ENCODE measurements around the gene PELI2. TPM values are rescaled to one million over a fixed set of nuclear protein-coding genes. Genes with fewer than 3 reads are reported as not detected.

The PELI2 gene
- total RNA-seq, 1 donor from 2014 or later: 8.7 TPM

DNA sequence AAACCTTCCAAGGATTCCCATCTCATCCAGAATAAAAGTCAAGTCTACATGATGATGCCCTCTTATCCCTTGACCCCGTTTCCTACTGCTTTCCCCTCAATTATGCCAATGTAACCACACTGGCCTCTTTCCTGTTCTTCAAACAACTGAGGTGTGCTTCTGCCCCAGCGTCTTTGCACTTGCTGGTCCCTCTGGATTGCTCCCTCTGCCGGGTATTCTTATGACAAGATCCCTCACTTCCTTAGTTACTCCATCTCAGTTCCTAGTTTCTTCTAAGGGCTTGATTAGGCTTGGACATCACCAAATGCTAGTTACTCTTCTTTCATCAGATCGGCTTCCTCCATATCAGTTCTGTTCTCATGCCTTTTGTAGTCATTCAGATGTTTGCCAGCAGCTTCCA is 32.7 kb upstream of the PELI2 start:
- H3K27me3 Mint-ChIP-seq (ENCODE audit: low read depth): peaks cover 24% of the 10 kb centered on the region
- no peak overlapping the region for H3K27ac Mint-ChIP-seq (ENCODE audit: unreplicated experiment)
- TF ChIP-seq, protein P1, sequence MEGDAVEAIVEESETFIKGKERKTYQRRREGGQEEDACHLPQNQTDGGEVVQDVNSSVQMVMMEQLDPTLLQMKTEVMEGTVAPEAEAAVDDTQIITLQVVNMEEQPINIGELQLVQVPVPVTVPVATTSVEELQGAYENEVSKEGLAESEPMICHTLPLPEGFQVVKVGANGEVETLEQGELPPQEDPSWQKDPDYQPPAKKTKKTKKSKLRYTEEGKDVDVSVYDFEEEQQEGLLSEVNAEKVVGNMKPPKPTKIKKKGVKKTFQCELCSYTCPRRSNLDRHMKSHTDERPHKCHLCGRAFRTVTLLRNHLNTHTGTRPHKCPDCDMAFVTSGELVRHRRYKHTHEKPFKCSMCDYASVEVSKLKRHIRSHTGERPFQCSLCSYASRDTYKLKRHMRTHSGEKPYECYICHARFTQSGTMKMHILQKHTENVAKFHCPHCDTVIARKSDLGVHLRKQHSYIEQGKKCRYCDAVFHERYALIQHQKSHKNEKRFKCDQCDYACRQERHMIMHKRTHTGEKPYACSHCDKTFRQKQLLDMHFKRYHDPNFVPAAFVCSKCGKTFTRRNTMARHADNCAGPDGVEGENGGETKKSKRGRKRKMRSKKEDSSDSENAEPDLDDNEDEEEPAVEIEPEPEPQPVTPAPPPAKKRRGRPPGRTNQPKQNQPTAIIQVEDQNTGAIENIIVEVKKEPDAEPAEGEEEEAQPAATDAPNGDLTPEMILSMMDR (IDR thresholded peaks at IDR 0.05): no peak
- H3K4me3 Mint-ChIP-seq (ENCODE audit: unreplicated experiment): no peak overlapping the region
- peaks cover 4% of the 10 kb centered on the region for H3K9me3 Mint-ChIP-seq (ENCODE audit: low read depth)
- no peaks in the 10 kb centered on the region for H3K36me3 Mint-ChIP-seq (ENCODE audit: low read depth)
- DNase-seq (ENCODE audit: low spot score): no peak
- H3K4me1 Mint-ChIP-seq (ENCODE audit: low read depth): no peaks in the 10 kb centered on the region

DNA sequence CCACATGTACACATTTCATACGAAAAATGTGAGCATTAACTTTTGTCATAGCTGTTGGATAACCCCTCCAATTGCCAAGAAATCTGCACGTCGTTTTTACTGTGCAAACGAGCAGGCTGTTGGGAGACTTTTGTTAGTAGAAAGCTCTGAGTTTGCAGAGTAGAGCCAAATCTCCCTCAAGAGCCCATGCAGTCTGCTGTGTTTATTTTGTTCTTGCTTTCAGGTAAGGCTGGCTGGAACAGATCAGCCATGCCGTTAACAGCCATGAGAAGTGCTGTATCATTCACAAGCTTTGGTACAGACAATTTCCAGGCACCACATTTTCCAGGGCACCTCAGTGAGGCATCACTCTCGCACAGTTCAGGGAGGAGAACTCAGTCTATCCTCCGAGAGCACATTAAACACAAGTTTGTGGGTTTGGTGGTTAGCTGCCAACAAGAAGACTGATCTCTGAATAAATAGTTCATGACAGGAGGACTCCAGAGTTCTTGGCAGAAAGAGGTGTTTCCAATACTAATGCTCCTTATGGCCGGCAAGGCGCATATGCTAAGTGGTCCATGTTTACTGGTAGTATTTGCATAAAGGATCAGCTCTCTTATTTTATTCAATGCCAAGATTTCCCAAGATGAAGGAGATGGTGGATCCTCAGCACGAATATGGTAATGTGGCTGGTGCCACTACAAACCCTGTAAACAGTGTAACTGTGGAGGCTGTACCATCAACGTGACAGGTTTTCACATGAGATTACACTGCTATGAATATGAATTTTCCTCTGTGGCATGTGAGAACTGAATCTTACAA is 30.3 kb upstream of the PELI2 start:
- Mint-ChIP-seq H3K36me3 (ENCODE audit: low read depth) (no peaks in the 10 kb centered on the region), H3K4me1 (ENCODE audit: low read depth) (no peaks in the 10 kb centered on the region), H3K4me3 (ENCODE audit: unreplicated experiment) (no peak overlapping the region), H3K27me3 (ENCODE audit: low read depth) (peaks cover 19% of the 10 kb centered on the region), H3K27ac (ENCODE audit: unreplicated experiment) (no peak overlapping the region), H3K9me3 (ENCODE audit: low read depth) (peaks cover 4% of the 10 kb centered on the region)
- TF ChIP-seq, protein P1 (IDR thresholded peaks at IDR 0.05): no peak
- no peak for DNase-seq (ENCODE audit: low spot score)

DNA sequence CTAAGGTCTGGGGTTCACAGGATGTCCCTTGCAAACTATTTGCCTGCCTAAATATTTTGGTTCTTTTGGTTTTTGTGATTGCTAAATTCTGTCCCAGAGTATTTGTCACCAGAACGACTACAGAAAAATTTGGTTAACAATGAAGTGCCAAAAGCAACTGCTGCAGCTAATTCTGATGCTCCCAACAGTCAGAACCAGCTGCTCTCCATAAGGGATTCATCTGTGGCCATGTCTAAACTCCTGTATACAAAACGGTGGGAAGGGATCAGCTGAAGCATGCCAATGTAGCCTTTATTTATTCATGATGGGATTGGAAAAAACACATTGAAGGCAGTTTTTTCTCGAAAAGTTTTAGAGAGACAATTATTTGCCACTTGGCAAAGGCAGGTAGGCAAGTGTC is 29.3 kb upstream of the PELI2 start:
- H3K9me3 Mint-ChIP-seq (ENCODE audit: low read depth): peaks cover 4% of the 10 kb centered on the region
- TF ChIP-seq, protein P1 (IDR thresholded peaks at IDR 0.05): no peak
- DNase-seq (ENCODE audit: low spot score): no peak
- H3K27me3 Mint-ChIP-seq (ENCODE audit: low read depth): peaks cover 15% of the 10 kb centered on the region
- H3K27ac Mint-ChIP-seq (ENCODE audit: unreplicated experiment): no peak overlapping the region
- H3K4me1 Mint-ChIP-seq (ENCODE audit: low read depth): peaks cover 4% of the 10 kb centered on the region
- no peaks in the 10 kb centered on the region for H3K36me3 Mint-ChIP-seq (ENCODE audit: low read depth)
- H3K4me3 Mint-ChIP-seq (ENCODE audit: unreplicated experiment): no peak overlapping the region

DNA sequence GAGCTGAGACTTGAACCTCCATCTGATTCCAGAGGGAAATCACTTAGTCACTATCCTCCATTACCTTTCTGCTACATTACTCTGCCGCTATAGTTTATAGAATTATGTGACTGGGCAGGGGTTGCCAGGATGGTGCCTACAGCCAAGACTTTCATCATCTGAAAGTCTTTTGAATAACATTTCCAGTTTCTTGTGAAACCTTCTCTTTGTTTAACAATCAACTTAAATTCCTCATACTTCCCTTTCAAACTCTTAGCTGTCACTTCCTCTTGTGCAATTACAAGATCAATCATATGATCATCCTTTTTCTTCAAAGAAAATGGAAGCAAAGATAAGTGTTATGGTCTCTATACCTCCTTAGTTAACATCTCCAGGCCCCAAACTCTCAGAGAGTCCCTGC is 25.4 kb upstream of the PELI2 start:
- Mint-ChIP-seq H3K27me3 (ENCODE audit: low read depth) (peaks cover 6% of the 10 kb centered on the region), H3K4me1 (ENCODE audit: low read depth) (peaks cover 4% of the 10 kb centered on the region), H3K36me3 (ENCODE audit: low read depth) (no peaks in the 10 kb centered on the region), H3K27ac (ENCODE audit: unreplicated experiment) (no peak overlapping the region), H3K4me3 (ENCODE audit: unreplicated experiment) (no peak overlapping the region), H3K9me3 (ENCODE audit: low read depth) (no peaks in the 10 kb centered on the region)
- DNase-seq (ENCODE audit: low spot score): no peak
- TF ChIP-seq, protein P1 (IDR thresholded peaks at IDR 0.05): no peak

DNA sequence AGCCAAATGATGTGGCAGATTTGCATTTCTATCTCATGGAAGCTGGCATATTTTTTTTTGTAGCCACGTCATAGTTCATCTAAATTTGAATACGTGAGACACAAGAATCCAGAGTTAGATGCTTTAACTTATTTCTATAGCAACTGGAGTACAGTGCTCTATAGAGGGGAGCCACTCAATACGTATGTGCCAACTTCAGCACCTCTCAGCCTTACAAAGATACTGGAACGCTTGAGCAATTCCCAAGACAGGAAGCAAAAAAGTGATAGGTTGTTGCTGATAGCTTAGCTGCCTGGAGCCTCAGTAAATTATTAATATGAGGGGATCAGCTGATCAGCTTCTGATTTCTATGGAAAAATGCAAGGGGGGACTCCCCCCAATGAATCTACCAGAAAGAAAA is 24.1 kb upstream of the PELI2 start:
- DNase-seq (ENCODE audit: low spot score): no peak
- Mint-ChIP-seq H3K36me3 (ENCODE audit: low read depth) (no peaks in the 10 kb centered on the region), H3K4me3 (ENCODE audit: unreplicated experiment) (no peak overlapping the region), H3K27me3 (ENCODE audit: low read depth) (peaks cover 6% of the 10 kb centered on the region), H3K4me1 (ENCODE audit: low read depth) (peaks cover 8% of the 10 kb centered on the region), H3K9me3 (ENCODE audit: low read depth) (no peaks in the 10 kb centered on the region), H3K27ac (ENCODE audit: unreplicated experiment) (no peak overlapping the region)
- TF ChIP-seq, protein P1 (IDR thresholded peaks at IDR 0.05): no peak

Data from chondrocyte (in vitro differentiated cells).